SK-N-DZ (cell line): Measurements from ENCODE around the gene GPR17.

Experiments
- DNase-seq: peaks from one replicate; pipeline ENCODE4 v3.0.0-alpha.2; 2015; ENCODE audit warnings: low spot score

Gene GPR17

DNA sequence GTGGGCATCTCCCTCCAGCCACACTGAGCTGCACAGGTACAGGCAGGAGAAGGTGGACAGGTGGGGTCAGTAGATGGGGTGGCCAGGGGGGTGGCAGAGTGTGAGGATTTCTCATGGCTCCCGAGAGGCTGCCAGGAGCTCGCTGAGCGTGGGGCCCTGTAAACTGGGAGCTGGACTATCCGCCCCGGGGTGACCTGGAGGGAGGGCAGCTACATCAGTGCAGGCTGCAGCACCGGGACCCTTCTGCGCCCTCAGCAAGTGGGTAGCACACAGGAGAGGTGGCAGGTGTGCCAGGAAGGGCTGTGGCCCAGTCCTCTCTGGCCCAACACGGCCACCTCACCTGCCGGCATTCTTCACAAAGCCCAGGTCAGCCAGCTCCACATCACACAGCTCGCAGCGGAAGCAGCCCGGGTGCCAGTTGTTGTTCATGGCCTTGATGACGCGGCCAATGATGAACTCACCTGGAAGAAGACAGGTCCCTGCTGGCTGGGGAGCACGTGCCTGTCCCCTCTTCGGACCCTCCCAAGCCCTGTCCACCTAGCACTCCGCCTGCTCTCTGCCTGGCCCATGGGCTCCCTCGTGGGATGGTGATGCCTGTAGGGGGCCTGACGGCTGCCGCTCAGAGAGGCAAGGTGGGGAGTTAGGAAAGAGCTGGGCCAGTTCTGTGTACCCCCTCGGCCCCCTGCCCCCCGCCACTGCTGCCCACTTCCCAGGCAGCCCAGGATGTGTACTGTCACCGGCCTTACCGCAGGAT, 8.3 kb downstream of the GPR17 start:
- no peak for DNase-seq

DNA sequence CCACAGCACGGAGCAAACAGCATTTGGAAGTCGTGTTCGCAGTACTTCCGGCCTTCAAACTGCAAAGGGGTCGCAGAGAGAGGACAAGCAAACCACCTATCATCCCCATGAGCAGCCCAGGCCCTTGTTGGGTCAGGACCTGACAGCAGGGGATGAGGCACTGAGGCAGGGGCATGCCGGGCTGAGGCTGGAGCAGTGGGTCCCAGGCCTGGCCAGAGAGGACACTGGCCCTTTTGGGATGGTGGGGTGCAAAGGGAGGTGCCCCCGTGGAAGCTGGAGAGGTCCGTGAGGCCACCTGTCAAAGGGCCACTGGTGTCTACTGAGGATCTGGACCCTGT, 8.9 kb downstream of the GPR17 start:
- DNase-seq = no peak

- no peak for DNase-seq
These were observed 9.5 kb downstream of the GPR17 start for GRCh38 chr2:127655209-127656073.

DNA sequence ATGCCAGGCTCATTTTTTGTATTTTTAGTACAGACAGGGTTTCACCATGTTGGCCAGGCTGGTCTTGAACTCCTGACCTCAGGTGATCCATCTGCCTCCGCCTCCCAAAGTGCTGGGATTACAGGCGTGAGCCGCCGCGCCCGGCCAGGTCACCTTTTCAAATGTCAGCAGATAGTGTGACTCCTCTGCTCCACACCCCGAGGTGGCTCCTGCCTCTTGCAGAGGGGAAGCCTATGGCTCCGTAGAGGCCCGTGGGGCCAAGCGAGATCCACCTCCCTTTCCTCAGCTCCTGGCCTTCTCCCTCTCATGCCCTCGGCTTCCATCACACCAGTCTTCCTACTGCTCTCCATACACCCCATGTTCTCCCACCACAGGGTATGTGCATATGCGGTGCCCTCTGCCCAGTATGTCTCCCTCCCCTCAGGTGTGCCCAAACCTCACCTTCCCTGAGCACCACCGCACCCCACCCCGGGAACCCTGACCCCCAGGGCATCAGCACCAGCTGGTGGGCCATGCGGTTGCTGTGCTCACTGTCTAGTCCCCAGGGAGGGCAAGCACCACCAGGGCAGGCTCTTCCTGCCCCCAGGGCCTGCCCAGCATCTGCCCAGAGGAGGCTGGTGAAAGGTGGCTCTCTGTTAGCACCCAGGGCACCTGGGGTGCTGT, 10.7 kb downstream of the GPR17 start:
- no peak for DNase-seq

DNA sequence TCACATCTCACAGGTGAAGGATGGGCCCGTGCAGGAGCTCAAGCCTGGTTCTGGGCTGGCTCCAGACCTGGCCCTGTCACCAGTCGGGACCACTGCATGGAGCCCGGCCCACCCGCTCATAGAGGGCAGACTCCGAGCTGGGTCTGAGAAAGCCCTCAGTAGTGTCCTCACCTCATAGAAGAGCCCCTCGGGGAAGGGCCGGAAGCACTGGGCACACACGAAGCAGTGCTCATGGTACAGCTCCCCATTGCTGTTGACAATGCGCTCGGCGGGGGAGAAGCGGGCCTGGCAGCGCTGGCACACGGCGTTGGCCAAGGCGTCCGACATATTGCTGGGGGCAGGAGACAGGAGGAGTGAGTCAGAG, 11.3 kb downstream of the GPR17 start:
- no peak for DNase-seq

- DNase-seq = no peak
These were observed 12.2 kb downstream of the GPR17 start for GRCh38 chr2:127658146-127658545.

DNA sequence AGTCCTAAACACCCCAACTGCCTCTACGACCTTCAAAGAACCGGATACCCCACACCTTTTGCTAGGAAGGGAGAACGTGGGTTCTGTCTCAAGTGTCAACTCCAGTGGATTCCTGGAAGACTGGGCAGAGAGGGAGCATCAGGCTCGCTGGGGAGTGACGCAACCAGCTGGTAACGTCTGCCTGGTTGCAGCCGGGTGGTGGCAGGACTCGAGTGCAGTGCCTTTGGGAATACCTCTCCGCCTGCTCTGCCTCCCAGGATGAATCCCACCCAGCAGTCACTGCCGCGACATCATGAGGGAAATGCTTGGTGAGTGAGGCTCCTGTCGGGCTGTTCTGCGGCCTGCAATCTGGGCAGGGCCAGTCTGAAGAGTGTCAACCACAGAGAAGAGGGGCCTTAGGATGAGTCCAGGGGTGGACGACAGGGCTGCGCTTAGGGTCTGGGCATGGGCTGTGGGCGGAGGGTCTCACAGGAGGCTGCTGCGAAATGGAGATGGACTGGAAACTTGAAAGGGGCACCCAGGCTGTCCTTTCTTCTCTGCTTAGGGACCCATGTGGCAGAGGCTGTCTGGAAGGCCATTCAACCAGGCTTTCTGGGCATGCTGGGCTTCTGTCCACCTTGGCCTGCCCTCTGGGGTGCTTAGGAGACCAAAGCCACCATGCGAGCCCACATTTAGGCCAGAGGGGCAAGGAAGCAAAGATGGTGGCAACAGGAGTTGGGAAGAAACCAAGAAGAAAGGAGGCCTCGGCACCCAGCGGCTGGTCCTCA, 12.9 kb downstream of the GPR17 start:
- DNase-seq = no peak

DNA sequence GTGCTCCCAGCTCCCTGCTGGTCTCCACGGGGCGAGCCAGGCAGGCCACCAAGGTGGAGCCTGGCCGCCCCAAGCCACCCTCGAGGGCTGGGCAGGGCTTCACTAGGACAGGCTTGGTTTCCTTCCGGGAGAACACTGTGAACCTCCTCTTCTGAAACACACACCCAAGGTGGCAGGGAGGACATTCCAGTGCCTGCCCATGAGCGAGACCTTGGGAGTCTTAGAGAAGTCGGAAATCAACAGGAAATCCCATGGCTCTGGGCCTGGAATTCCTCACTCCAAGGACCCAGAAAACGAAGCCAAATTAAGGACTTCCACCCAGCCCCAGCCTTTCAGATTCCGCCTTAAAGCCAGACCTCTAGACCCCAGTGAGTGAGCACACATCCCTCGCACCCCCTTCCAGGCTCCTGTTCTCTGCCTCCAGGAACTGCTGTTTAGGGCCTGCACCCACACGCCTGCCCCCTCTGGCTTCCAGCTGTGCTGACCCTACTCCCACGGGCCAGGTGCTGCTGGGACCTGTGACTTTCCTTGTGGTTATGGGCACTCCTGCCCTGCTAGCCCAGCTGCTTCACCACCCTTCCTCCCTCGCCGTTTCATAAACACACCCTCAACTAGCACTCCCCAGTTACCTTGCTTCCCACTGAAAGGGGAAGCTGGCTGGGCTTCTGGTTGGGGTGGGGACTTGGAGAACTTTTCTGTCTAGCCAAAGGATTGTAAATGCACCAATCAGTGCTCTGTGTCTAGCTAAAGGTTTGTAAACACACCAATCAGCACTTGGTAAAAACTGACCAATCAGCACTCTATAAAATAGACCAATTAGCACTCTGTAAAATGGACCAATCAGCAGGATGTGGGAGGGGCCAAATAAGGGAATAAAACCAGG, 13.7 kb downstream of the GPR17 start:
- DNase-seq = no peak

- DNase-seq = no peak
These were observed 14.3 kb downstream of the GPR17 start for GRCh38 chr2:127660291-127660578.

GRCh38 chr2:127661072-127661649, 15.2 kb downstream of the GPR17 start:
- DNase-seq = no peak

DNA sequence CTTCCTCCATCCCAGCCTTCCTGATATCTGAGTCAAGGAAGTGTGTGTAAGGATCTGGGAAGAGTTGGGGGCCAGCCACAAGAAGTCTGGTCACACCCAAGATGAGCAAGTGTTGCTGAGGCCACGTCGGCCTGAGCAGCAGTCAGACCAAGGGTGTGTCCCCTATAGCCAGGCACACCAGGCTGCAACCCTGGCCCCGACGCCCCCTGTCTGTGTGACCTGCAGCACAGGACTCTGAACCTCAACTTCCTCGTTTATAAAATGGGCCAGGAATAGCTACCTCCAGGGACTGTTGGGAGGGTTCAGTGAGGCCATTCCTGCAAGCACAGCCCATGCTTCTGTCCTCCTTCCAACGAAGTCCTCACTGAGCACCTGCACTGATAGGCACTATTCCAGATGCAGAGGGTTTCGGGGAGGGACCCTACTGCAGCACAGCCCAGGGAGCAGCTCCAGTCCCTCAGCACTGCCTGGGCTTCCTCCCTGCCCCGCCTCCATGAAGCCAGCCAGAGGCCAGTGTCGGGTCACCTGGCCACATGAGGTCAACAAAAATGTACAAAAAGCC, 16.1 kb downstream of the GPR17 start:
- no peak for DNase-seq

DNA sequence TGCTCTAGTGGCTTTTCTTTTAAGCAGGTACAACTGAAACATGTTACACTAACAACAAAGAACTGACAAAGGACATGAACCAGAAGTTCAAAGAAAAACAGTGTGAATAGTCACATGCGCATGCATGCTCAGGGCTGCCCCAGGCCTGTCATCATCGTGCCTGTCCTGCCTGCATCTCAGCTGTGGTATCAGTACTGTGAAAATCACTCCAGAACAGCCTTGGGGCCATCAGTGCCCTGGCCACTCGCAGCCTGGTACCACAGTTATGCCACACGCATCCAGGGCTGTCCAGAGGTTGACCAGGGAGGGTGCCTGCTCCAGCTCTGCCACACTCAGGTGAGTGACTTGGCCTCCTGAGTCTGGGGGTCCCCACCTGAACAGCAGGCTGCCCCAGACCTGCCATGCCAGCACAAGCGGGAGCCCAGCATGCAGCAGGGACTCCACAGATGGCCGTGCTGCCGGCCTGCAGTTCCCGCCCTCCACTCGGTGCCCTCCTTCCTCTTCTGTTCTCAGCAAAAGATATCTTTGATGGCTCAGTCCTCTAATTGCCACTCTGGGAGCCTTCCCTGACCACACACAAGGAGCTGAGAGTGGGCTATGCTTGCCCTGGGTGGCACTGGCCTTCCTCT, 17.1 kb downstream of the GPR17 start:
- DNase-seq = no peak

- DNase-seq = no peak
These were observed 17.7 kb downstream of the GPR17 start for GRCh38 chr2:127663566-127664064.

GRCh38 chr2:127664065-127664894, 18.3 kb downstream of the GPR17 start:
- DNase-seq = no peak

DNA sequence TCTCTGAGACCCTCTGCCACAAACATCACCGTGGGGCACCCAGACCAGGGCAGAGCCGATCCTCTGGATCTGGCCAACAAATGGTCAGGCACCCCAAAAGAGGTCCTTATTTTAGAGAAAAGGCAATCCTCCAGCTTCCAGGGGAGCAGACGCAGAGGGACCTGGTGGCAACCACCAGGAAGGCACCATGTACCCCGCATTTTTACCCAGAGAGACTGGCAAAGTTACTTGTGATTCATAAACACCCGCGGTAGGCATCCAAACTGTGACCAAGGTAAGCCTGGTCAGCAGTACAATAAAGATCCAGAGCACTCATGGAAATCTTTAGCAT, 18.9 kb downstream of the GPR17 start:
- DNase-seq = no peak

GRCh38 chr2:127665267-127665893, 19.4 kb downstream of the GPR17 start:
- DNase-seq = no peak

GRCh38 chr2:127669056-127669455, 23.1 kb downstream of the GPR17 start:
- DNase-seq = no peak
